Measurements from ENCODE around the gene PRPH2. TPM values are rescaled to one million over a fixed set of nuclear protein-coding genes. Genes with fewer than 3 reads are reported as not detected.

The PRPH2 gene, protein sequence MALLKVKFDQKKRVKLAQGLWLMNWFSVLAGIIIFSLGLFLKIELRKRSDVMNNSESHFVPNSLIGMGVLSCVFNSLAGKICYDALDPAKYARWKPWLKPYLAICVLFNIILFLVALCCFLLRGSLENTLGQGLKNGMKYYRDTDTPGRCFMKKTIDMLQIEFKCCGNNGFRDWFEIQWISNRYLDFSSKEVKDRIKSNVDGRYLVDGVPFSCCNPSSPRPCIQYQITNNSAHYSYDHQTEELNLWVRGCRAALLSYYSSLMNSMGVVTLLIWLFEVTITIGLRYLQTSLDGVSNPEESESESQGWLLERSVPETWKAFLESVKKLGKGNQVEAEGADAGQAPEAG
- not detected in 2 replicates for total RNA-seq (2014; rRNA removed; shearing (Covaris generic); ENCODE audit: low replicate concordance)

DNA sequence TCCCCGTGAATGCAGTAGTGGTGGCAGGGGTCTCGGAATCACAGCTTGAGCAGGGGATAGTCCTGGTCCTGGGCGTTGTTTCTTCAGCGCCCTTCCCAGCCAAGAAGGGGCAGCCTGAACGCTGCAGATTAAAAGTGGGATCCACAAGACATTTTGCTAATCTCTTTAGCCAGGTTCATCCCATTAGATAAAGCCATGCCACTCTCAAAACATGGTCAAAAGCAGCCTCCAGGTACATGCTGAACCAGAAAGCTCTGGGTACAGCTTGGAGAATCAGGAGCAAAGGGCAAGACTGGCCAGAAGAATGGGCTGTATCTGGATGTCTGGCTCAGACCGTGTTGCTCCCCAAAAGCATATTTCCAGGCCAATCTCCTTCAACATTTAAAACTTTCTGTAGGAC lies at the start of gene PRPH2:
TSS of gene PRPH2 (minus strand) at position 101 of the 400 bp plus-strand sequence. CDS start 263 bp downstream, outside the sequence.
- H3K4me3 ChIP-seq, result no peak within 1 kb of the TSS
- no peaks in the 10 kb centered on the region for H3K9me3 ChIP-seq
- no peaks in the 10 kb centered on the region for H3K27me3 ChIP-seq
- DNase-seq, result no peak
- H3K36me3 ChIP-seq, result no peaks in the 10 kb centered on the region

GRCh38 chr6:42771741-42772100 lies 49.3 kb upstream of the PRPH2 start:
- Histone ChIP-seq H3K4me3 (no peak overlapping the region), H3K9me3 (no peaks in the 10 kb centered on the region), H3K27me3 (no peaks in the 10 kb centered on the region), H3K36me3 (no peaks in the 10 kb centered on the region)
- no peak for DNase-seq

- Histone ChIP-seq H3K9me3 (no peaks in the 10 kb centered on the region), H3K36me3 (no peaks in the 10 kb centered on the region), H3K4me3 (no peak overlapping the region), H3K27me3 (no peaks in the 10 kb centered on the region)
- DNase-seq, result no peak
Measured at GRCh38 chr6:42769836-42770235, 47.4 kb upstream of the PRPH2 start.

- Histone ChIP-seq H3K36me3 (no peaks in the 10 kb centered on the region), H3K4me3 (no peak overlapping the region), H3K27me3 (no peaks in the 10 kb centered on the region), H3K9me3 (no peaks in the 10 kb centered on the region)
- no peak for DNase-seq
Measured at GRCh38 chr6:42769051-42769450, 46.7 kb upstream of the PRPH2 start.

GRCh38 chr6:42766163-42766670 lies 43.8 kb upstream of the PRPH2 start:
- H3K4me3 ChIP-seq, result no peak overlapping the region
- no peaks in the 10 kb centered on the region for H3K27me3 ChIP-seq
- DNase-seq, result peak; percentile 59
- H3K36me3 ChIP-seq, result no peaks in the 10 kb centered on the region
- H3K9me3 ChIP-seq, result no peaks in the 10 kb centered on the region

GRCh38 chr6:42764911-42765648 lies 42.7 kb upstream of the PRPH2 start:
- H3K9me3 ChIP-seq, result no peaks in the 10 kb centered on the region
- no peak for DNase-seq
- H3K36me3 ChIP-seq, result no peaks in the 10 kb centered on the region
- no peaks in the 10 kb centered on the region for H3K27me3 ChIP-seq
- H3K4me3 ChIP-seq, result no peak overlapping the region

DNA sequence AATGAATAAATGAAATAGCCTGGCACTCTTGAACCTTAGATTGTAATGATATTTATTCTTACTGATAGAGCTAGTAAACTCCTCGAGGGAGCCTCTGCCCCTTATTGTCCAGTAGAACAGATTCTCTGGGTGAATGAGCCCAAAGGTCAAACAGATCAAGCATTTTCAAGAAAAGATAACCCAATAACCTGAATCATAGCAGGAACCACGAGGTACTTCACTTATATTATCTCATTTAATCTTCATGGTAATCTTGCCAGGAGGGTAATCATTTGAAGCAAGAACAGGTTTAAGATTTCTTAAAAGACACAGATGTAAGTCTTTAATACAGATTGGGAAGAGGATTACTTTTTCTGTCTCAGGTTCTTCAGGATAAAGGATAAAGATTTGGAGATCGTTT lies 40.6 kb upstream of the PRPH2 start:
- Histone ChIP-seq H3K4me3 (no peak overlapping the region), H3K9me3 (no peaks in the 10 kb centered on the region), H3K27me3 (no peaks in the 10 kb centered on the region), H3K36me3 (no peaks in the 10 kb centered on the region)
- no peak for DNase-seq

DNA sequence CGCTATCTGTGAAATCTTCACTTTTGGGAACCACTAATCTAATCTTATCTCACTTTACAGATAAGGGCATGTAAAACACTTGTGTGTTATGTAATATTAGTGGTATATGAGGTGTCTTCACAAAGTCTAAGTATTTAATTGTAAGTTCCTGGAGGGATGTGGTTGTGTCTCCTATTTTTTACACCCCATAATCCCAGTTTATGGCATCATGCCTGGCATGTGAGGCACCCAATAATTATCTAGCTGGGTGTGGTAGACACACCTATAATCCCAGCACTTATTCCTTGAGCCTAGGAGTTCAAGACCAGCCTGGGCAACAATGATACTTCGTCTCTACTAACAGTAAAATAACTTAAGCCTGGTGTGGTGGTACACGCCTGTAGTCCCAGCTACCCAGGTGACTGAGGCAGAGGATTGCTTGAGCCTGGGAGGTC lies 40.0 kb upstream of the PRPH2 start:
- H3K36me3 ChIP-seq, result no peaks in the 10 kb centered on the region
- DNase-seq, result no peak
- no peaks in the 10 kb centered on the region for H3K9me3 ChIP-seq
- no peak overlapping the region for H3K4me3 ChIP-seq
- H3K27me3 ChIP-seq, result no peaks in the 10 kb centered on the region

GRCh38 chr6:42761287-42762067 lies 39.1 kb upstream of the PRPH2 start:
- no peaks in the 10 kb centered on the region for H3K9me3 ChIP-seq
- no peak for DNase-seq
- no peaks in the 10 kb centered on the region for H3K36me3 ChIP-seq
- H3K4me3 ChIP-seq, result no peak overlapping the region
- H3K27me3 ChIP-seq, result no peaks in the 10 kb centered on the region

GRCh38 chr6:42758756-42759430 lies 36.5 kb upstream of the PRPH2 start:
- DNase-seq, result no peak
- H3K9me3 ChIP-seq, result no peaks in the 10 kb centered on the region
- H3K36me3 ChIP-seq, result no peaks in the 10 kb centered on the region
- no peak overlapping the region for H3K4me3 ChIP-seq
- H3K27me3 ChIP-seq, result no peaks in the 10 kb centered on the region

- Histone ChIP-seq H3K36me3 (no peaks in the 10 kb centered on the region), H3K27me3 (no peaks in the 10 kb centered on the region), H3K9me3 (no peaks in the 10 kb centered on the region), H3K4me3 (no peak overlapping the region)
- DNase-seq, result no peak
Measured at GRCh38 chr6:42756722-42757121, 34.3 kb upstream of the PRPH2 start.

DNA sequence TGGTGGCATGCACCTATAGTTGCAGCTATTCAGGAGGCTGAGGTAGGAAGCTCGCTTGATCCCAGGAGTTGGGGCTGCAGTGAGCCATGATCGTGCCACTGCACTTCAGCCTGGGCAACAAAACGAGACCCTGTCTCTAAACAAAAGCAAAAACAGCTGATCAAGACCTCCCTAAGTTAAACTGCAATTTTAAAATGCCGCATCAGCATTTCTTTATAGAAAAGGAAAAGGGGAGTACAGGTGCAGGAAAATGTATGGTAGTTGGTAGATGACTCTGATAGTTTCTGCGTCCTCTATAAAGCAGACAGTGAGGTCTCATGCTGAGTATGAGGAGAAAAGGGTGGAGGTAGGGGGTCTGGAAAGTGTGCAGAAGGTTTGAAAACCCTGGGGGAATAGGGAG lies 32.4 kb upstream of the PRPH2 start:
- Histone ChIP-seq H3K36me3 (no peaks in the 10 kb centered on the region), H3K9me3 (no peaks in the 10 kb centered on the region), H3K4me3 (no peak overlapping the region), H3K27me3 (no peaks in the 10 kb centered on the region)
- DNase-seq, result no peak

DNA sequence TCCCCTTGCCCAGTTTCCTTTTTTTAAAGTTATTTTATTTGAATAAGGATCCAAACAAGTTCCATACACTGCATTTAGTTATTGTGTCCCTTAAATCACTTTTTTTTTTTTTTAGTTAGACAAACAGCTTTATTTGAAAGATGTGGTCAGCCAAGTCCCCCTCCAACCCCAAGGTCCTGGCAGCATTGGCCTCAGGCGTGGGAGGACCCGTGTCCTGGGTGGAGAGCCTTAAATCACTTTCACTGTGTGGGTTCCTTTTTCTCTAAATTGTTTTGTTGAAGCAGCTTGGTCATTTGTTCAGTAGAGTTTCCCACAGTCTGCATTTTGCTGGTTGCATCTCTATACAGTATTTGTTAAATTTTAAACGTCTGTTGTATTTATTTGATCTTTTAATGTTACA lies 28.7 kb upstream of the PRPH2 start:
- Histone ChIP-seq H3K9me3 (no peaks in the 10 kb centered on the region), H3K4me3 (no peak overlapping the region), H3K36me3 (no peaks in the 10 kb centered on the region), H3K27me3 (no peaks in the 10 kb centered on the region)
- DNase-seq, result no peak

GRCh38 chr6:42748203-42748898 lies 26.0 kb upstream of the PRPH2 start:
- H3K4me3 ChIP-seq, result no peak overlapping the region; the same call in 1 of the 2 replicates
- H3K27me3 ChIP-seq, result no peaks in the 10 kb centered on the region
- peaks cover 5% of the 10 kb centered on the region; the same call in 1 of the 2 replicates for H3K36me3 ChIP-seq
- DNase-seq, result no peak
- no peaks in the 10 kb centered on the region for H3K9me3 ChIP-seq

GRCh38 chr6:42746463-42747391 lies 24.3 kb upstream of the PRPH2 start:
- H3K27me3 ChIP-seq, result no peaks in the 10 kb centered on the region

More at GRCh38 chr6:42746463-42747391, 24.3 kb upstream of the PRPH2 start:
- no peaks in the 10 kb centered on the region for H3K9me3 ChIP-seq
- DNase-seq, result peak; percentile 92
- H3K36me3 ChIP-seq, result peaks cover 5% of the 10 kb centered on the region; the same call in 1 of the 2 replicates
- H3K4me3 ChIP-seq, result peak overlapping the region; percentile 74
